Naive thymus-derived CD4-positive, alpha-beta T cell (primary cell): Measurements from ENCODE around the gene CD44. TPM values are rescaled to one million over a fixed set of nuclear protein-coding genes. Genes with fewer than 3 reads are reported as not detected.

Experiments used
- ATAC-seq: fragments of 150-1000 bp; cut with Tn5 transposase; 2 replicates; pipeline ENCODE4 v1.10.0; 2021; ENCODE audit warnings: mild to moderate bottlenecking, moderate library complexity
- CTCF ChIA-PET: fragments of 350-600 bp; sonication (Branson Sonifier 250); formaldehyde crosslinking; loops from one replicate; lab custom pipeline; 2021; ENCODE audit warnings: antibody characterized with exemption; lab: Charles Lee
- POLR2A ChIA-PET: fragments of 350-600 bp; sonication (Branson Sonifier 250); formaldehyde crosslinking; loops from one replicate; lab custom pipeline; 2021; ENCODE audit warnings: antibody characterized with exemption, inconsistent platforms; lab: Charles Lee
- DNase-seq, 9 donors: peaks; one replicate each; pipeline versions ENCODE4 v3.0.0 to v3.0.0-alpha.2; 2020 to 2022; ENCODE audit warnings: mixed read lengths in 1 of 9
- H3K27ac ChIP-seq: one replicate; pipeline ENCODE4 v1.7.0; 2013; ENCODE audit warnings: mild to moderate bottlenecking, low read depth, low read length, moderate library complexity
- H3K27me3 ChIP-seq, 2 donors: one replicate each; pipeline ENCODE4 v1.7.0; 2013; ENCODE audit warnings: low read length in 2 of 2, mild to moderate bottlenecking in 2 of 2, moderate library complexity in 2 of 2; ENCODE audit not compliant: control insufficient read depth in 2 of 2, insufficient read depth in 2 of 2
- H3K36me3 ChIP-seq, 3 experiments: 1 replicate in 2 of 3; 2 replicates in 1 of 3; pipeline ENCODE4 v1.7.0; 2013; ENCODE audit warnings: low read length in 3 of 3, mild to moderate bottlenecking in 3 of 3, moderate library complexity in 1 of 3; ENCODE audit not compliant: insufficient read depth in 3 of 3, control insufficient read depth in 2 of 3
- H3K4me1 ChIP-seq, 2 donors: one replicate each; pipeline ENCODE4 v1.7.0; 2013; ENCODE audit warnings: low read length in 2 of 2, mild to moderate bottlenecking in 2 of 2, moderate library complexity in 1 of 2; ENCODE audit not compliant: control insufficient read depth in 2 of 2, insufficient read depth in 2 of 2
- H3K4me3 ChIP-seq: 2 replicates; pipeline ENCODE4 v1.7.0; 2013; ENCODE audit warnings: mild to moderate bottlenecking, low read length
- H3K9me3 ChIP-seq, 3 experiments: 1 replicate in 2 of 3; 2 replicates in 1 of 3; pipeline ENCODE4 v1.7.0; 2013; ENCODE audit warnings: low read length in 3 of 3; ENCODE audit not compliant: control insufficient read depth in 2 of 3
- H3K27ac Mint-ChIP-seq, 9 donors: one replicate each; pipeline ENCODE4 v1.8.0; 2020 to 2022; ENCODE audit warnings: mixed read lengths in 9 of 9, mild to moderate bottlenecking in 8 of 9, moderate library complexity in 5 of 9, inconsistent platforms in 2 of 9
- H3K27me3 Mint-ChIP-seq, 5 donors: one replicate each; pipeline ENCODE4 v1.8.0; 2021 to 2022; ENCODE audit warnings: mixed read lengths in 5 of 5, mild to moderate bottlenecking in 1 of 5
- H3K36me3 Mint-ChIP-seq, 5 donors: one replicate each; pipeline ENCODE4 v1.8.0; 2020 to 2022; ENCODE audit warnings: mixed read lengths in 5 of 5, mild to moderate bottlenecking in 3 of 5, inconsistent platforms in 1 of 5
- H3K4me1 Mint-ChIP-seq, 7 donors: one replicate each; pipeline ENCODE4 v1.8.0; 2020 to 2022; ENCODE audit warnings: mixed read lengths in 7 of 7, mild to moderate bottlenecking in 3 of 7, inconsistent platforms in 1 of 7
- H3K4me3 Mint-ChIP-seq, 10 donors: one replicate each; pipeline ENCODE4 v1.8.0; 2020 to 2022; ENCODE audit warnings: mild to moderate bottlenecking in 10 of 10, mixed read lengths in 10 of 10, moderate library complexity in 6 of 10, inconsistent platforms in 2 of 10
- H3K9me3 Mint-ChIP-seq, 11 donors: one replicate each; pipeline ENCODE4 v1.8.0; 2020 to 2022; ENCODE audit warnings: mixed read lengths in 11 of 11, mild to moderate bottlenecking in 4 of 11, inconsistent platforms in 1 of 11, moderate library complexity in 1 of 11
- intact Hi-C, 2 donors: fragments of 100-400 bp; cut with micrococcal nuclease; formaldehyde crosslinking; loops; one replicate each; pipeline ENCODE4 v1.15.1; 2023
- polyA plus RNA-seq, 2 donors: library from polyadenylated mRNA; unstranded; fragments of 300-500 nt; fragmentation: Illumina TruSeq; gene quantifications; one replicate each; pipeline ENCODE4 v1.2.3, GENCODE V29; 2021
- total RNA-seq, 6 experiments: library from RNA in 5 of 6; stranded (reverse) in 5 of 6; gene quantifications; 1 replicate in 5 of 6; 2 replicates in 1 of 6; pipeline ENCODE4 v1.2.3 and lab custom pipeline; 2021 to 2026

The CD44 gene
- total and polyA plus RNA-seq, 7 experiments from 2014 or later, result 332 to 1,223 (median 755) TPM

DNA sequence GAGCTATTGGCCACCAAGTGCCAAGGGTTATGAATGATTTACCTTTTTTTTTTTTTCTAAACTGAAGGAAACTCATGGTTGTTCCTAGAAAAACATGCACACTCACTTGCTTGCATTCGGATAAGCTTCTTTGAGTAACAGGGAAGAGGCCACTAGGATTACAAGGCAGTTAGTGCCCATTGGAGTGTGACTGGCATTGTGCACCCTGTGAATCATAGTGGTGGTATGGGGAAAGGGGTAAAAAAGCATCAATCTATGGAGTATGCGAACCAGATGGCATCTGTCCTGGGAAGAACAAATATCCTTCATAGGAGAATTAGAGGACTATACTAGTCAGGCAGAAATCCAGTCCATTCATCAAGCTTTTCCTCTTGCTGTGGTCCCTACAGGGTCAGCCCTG is 24.2 kb downstream of the CD44 start:
- DNase-seq, result no peak
- ATAC-seq, result no peak
- H3K9me3 ChIP-seq, result no peaks in the 10 kb centered on the region
- H3K4me1 Mint-ChIP-seq, result peaks cover 60 to 100% (median 100%) of the 10 kb centered on the region in 7 donors
- peak overlapping the region; percentile 60 to 94 (median 82) for H3K4me3 Mint-ChIP-seq
- no peaks in the 10 kb centered on the region for H3K36me3 ChIP-seq
- peaks cover 94 to 96% of the 10 kb centered on the region in 2 donors for H3K4me1 ChIP-seq
- H3K9me3 Mint-ChIP-seq, result peaks cover 0 to 5% (median 0%) of the 10 kb centered on the region in 11 donors
- H3K36me3 Mint-ChIP-seq, result peaks cover 4 to 64% (median 27%) of the 10 kb centered on the region in 5 donors
- CTCF ChIA-PET, result interaction anchor here (0.6 to 4.7 kb wide), 25 partner anchors 9 to 325 kb away, joined by 3 to 30 read pairs (median 4); partner anchors contain the start of gene CD44
- H3K27me3 Mint-ChIP-seq, result no peaks in the 10 kb centered on the region
- H3K27ac Mint-ChIP-seq, result peak overlapping the region; percentile 89 to 100 (median 100)
- peak overlapping the region; percentile 94 for H3K27ac ChIP-seq
- intact Hi-C loops, result loop anchor here (1.0 to 10.0 kb wide), 9 partner anchors 8 to 322 kb away; no protein-coding TSS in a partner anchor
- H3K4me3 ChIP-seq, result no peak overlapping the region
- POLR2A ChIA-PET, result interaction anchor here (0.7 to 21.8 kb wide), 13 partner anchors 14 to 164 kb away, joined by 3 to 354 read pairs (median 4); partner anchors contain the start of gene CD44
- H3K27me3 ChIP-seq, result no peaks in the 10 kb centered on the region

DNA sequence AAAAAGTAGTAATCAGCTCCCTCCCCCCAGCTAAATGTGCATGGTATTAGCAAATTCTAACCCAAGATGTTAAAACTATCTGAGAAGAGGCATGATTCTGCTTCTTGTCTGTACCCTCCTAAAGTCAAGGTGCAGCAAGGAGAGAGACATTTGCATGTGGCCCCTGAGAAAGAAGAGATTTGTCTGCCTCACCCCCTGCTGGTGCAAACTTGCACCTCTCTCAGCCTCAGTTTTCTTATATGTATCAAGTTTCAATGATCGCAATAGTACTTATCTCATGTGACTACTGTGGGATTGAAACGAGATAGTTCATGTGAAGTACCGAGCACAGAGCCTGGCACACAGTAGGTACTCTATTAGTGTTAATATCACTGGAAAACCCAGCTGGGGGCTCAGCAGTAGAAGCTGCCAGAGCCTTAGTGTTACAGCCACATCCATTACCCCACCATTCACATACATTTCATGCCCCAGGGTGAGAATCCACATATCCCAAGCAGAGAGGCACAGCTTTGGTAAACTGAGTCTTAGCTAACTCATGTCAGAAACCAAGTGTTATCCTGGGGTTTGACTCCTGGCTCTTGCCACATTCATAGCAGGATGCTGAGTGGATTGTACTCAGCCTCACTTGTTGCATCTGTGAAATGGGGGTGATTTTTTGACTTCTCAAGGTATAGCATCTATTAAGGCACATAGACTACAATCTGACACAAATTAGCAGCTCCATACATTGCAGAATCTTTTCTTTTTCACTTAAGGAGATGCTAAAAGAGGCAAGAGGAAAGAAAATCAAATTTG is 24.9 kb downstream of the CD44 start:
- H3K36me3 ChIP-seq, result no peaks in the 10 kb centered on the region
- Mint-ChIP-seq H3K36me3 (peaks cover 4 to 65% (median 27%) of the 10 kb centered on the region in 5 donors), H3K27ac (peak overlapping the region; percentile 89 to 100 (median 100)), H3K4me1 (peaks cover 65 to 100% (median 100%) of the 10 kb centered on the region in 7 donors), H3K27me3 (no peaks in the 10 kb centered on the region), H3K9me3 (peaks cover 0 to 5% (median 0%) of the 10 kb centered on the region in 11 donors), H3K4me3 (peak overlapping the region; percentile 60 to 94 (median 85))
- H3K27ac ChIP-seq, result peak overlapping the region; percentile 94
- no peaks in the 10 kb centered on the region for H3K9me3 ChIP-seq
- DNase-seq (peak in 6 of 9 donors; percentile 51 to 73 (median 62)), ATAC-seq (no peak)
- intact Hi-C loops, result loop anchor here (1.0 to 10.0 kb wide), 9 partner anchors 9 to 321 kb away; no protein-coding TSS in a partner anchor
- ChIA-PET POLR2A (interaction anchor here (0.6 to 21.8 kb wide), 15 partner anchors 10 to 248 kb away, joined by 3 to 354 read pairs (median 5); partner anchors contain the start of genes APIP and CD44), CTCF (interaction anchor here (0.6 to 4.7 kb wide), 22 partner anchors 10 to 237 kb away, joined by 3 to 30 read pairs (median 4); partner anchors contain the start of gene CD44)
- H3K4me3 ChIP-seq, result peak overlapping the region; percentile 49
- peaks cover 94 to 96% of the 10 kb centered on the region in 2 donors for H3K4me1 ChIP-seq
- no peaks in the 10 kb centered on the region for H3K27me3 ChIP-seq

DNA sequence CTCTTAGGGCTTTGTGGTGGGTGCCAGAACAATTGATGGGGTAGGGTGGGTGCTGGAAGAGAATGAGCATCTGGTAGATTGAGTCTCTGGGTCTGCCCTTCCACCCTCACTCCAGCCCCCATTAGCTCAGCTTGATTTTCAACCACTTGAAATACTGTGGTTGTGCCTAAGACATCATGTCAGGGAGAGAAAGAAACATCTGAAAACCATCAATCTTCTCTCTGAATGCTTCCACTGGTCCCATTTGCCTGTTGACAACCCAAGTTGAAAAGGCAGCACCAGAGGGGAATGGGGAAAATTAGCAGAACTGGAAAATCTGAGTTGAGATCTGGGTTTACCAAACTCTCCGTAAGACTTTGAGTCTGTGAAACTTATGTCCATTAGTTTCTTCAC is 26.1 kb downstream of the CD44 start:
- ChIA-PET POLR2A (interaction anchor here (0.7 to 21.8 kb wide), 19 partner anchors 10 to 226 kb away, joined by 3 to 354 read pairs (median 7); partner anchors contain the start of gene CD44), CTCF (interaction anchor here (0.9 to 4.7 kb wide), 12 partner anchors 10 to 227 kb away, joined by 3 to 30 read pairs (median 6); partner anchors contain the start of gene CD44)

DNA sequence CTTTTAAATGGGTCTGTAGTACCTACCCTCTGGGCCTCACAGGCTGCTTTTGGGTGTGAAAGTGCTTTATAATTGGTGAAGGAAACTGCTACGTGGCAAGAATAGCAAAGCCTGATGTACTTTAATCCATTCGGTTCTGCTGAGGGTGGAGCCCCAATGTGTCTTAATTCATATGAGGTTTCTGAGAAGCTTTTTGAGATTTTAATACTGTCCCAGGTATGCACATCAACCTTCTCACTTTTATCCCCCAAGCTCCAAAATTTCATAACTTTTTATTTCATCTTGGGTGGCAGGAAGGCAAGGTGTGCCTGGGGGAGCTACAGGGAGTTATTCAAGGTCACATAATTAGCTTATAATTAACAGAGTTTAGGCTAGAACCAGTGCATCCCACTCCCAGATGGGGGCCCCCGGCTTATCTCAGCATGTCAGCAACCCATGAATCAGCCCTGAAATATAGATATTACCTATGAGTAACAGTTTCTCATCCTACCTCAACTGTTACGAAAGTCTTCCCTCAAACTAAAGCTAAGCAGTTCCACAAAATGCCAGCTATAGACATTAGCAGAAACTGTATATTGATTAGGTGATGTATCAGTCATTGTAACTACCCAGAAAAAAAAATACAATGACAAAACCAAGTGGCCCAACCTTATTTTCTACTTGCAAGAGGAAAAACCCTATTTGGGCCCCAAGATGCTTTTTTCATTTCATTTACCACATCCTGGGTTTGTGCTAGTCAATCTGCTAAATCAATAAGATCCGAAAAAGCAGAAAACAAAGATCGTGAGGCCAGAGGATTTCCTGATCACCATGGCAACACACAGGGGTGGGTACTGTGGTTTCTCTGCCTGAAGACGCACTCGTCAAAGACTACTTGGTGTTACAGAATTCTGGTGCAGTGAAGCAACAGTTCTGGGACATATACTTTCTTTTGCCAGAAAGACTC is 26.7 kb downstream of the CD44 start:
- Mint-ChIP-seq H3K27me3 (no peaks in the 10 kb centered on the region), H3K36me3 (peaks cover 4 to 68% (median 32%) of the 10 kb centered on the region in 5 donors), H3K27ac (peak overlapping the region; percentile 89 to 100 (median 100)), H3K4me1 (peaks cover 66 to 100% (median 100%) of the 10 kb centered on the region in 7 donors), H3K9me3 (peaks cover 0 to 5% (median 0%) of the 10 kb centered on the region in 11 donors), H3K4me3 (peak overlapping the region; percentile 69 to 94 (median 85))
- POLR2A ChIA-PET, result interaction anchor here (0.6 to 21.8 kb wide), 28 partner anchors 11 to 246 kb away, joined by 3 to 354 read pairs (median 5); partner anchors contain the start of gene CD44
- ATAC-seq (peak; percentile 81), DNase-seq (peak; percentile 39 to 99 (median 98))
- Histone ChIP-seq H3K9me3 (no peaks in the 10 kb centered on the region), H3K27me3 (no peaks in the 10 kb centered on the region), H3K27ac (peak overlapping the region; percentile 94), H3K4me1 (peaks cover 96% of the 10 kb centered on the region in 2 donors), H3K36me3 (no peaks in the 10 kb centered on the region), H3K4me3 (peak overlapping the region; percentile 49)
- intact Hi-C loops, result loop anchor here (1.0 to 10.0 kb wide), 22 partner anchors 12 to 1058 kb away; partner anchors contain the start of genes APIP (in 2 of the 2), CD44 (in 2 of the 2), PDHX (in 2 of the 2) and NAT10 (in 1 of the 2)
- CTCF ChIA-PET, result interaction anchor here (0.7 to 4.7 kb wide), 17 partner anchors 9 to 226 kb away, joined by 3 to 30 read pairs (median 4); partner anchors contain the start of gene CD44

More for the DNA sequence above, 26.1 kb downstream of the CD44 start:
- H3K4me3 ChIP-seq, result peak overlapping the region; percentile 49
- intact Hi-C loops, result loop anchor here (1.0 to 10.0 kb wide), 5 partner anchors 178 to 1058 kb away; partner anchors contain the start of genes APIP (in 1 of the 2), NAT10 (in 1 of the 2) and PDHX (in 1 of the 2)
- no peaks in the 10 kb centered on the region for H3K36me3 ChIP-seq
- H3K9me3 ChIP-seq, result no peaks in the 10 kb centered on the region
- H3K4me1 Mint-ChIP-seq, result peaks cover 69 to 100% (median 100%) of the 10 kb centered on the region in 7 donors
- peak in 1 of 9 donors; percentile 23 for DNase-seq
- peaks cover 94 to 96% of the 10 kb centered on the region in 2 donors for H3K4me1 ChIP-seq
- H3K27me3 Mint-ChIP-seq, result no peaks in the 10 kb centered on the region
- H3K27ac ChIP-seq, result peak overlapping the region; percentile 94
- H3K27me3 ChIP-seq, result no peaks in the 10 kb centered on the region
- peaks cover 4 to 72% (median 32%) of the 10 kb centered on the region in 5 donors for H3K36me3 Mint-ChIP-seq
- H3K4me3 Mint-ChIP-seq, result peak overlapping the region; percentile 69 to 94 (median 85)
- H3K27ac Mint-ChIP-seq, result peak overlapping the region; percentile 89 to 100 (median 100)
- ATAC-seq, result no peak
- H3K9me3 Mint-ChIP-seq, result peaks cover 0 to 5% (median 0%) of the 10 kb centered on the region in 11 donors
